RKO (cell line): Measurements from ENCODE around the gene RHOG.
"Not testable (repeated sequence)": the region's sequence is repeated elsewhere in the genome, so short reads cannot be mapped to it uniquely, and the experiment has no call there.

Experiments used
- DNase-seq: peaks from one replicate; pipeline ENCODE4 v3.0.0-alpha.2; 2016; ENCODE audit warnings: low spot score

The RHOG gene

GRCh38 chr11:3834349-3834663 lies 6.5 kb downstream of the RHOG start:
- no peak for DNase-seq

GRCh38 chr11:3833449-3833848 lies 7.3 kb downstream of the RHOG start:
- DNase-seq = no peak

- no peak for DNase-seq
These were observed 7.9 kb downstream of the RHOG start for GRCh38 chr11:3832816-3833215.

DNA sequence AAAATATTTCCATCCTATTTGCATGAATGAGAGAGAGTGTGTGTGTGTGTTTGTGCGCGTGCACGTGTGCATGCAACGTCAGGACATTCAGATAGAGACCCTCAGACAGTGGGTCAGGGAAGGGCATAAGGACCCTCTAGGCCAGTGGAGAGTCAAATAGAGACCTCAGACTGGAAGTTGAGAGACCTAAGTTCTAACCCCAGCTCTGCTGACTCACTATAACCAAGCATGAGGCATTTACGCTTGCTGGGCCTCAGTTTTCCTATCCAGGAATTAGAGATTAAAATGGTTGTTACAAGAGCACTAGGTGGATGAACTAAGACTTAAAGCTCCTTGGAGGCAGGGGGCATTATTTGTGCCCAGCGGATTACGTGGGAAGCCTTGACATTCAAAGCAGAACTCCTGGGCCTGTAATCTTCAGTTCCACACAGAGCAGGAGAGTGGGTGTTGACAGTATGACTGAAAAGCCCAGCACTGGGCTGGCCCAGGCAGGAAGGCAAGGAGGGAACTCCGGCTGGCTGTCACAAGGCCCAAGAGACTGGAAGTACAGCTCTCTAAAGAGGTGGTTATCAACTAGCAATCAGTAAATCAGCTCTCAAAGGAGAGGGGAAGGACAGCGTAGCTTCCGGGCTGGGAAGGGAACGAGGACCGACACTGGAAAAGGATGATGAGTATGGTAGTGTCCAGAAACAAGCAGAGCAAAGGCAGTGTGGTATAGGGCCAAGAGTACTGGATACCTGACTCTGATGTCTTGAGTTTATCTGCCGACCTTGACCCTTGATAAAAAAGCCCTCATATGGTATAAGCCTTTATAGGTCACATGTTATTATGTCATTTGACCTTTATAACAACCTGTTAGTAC lies 9.2 kb downstream of the RHOG start:
- no peak for DNase-seq

- no peak for DNase-seq
These were observed 10.0 kb downstream of the RHOG start for GRCh38 chr11:3830730-3831129.

GRCh38 chr11:3830088-3830487 lies 10.7 kb downstream of the RHOG start:
- DNase-seq = no peak

DNA sequence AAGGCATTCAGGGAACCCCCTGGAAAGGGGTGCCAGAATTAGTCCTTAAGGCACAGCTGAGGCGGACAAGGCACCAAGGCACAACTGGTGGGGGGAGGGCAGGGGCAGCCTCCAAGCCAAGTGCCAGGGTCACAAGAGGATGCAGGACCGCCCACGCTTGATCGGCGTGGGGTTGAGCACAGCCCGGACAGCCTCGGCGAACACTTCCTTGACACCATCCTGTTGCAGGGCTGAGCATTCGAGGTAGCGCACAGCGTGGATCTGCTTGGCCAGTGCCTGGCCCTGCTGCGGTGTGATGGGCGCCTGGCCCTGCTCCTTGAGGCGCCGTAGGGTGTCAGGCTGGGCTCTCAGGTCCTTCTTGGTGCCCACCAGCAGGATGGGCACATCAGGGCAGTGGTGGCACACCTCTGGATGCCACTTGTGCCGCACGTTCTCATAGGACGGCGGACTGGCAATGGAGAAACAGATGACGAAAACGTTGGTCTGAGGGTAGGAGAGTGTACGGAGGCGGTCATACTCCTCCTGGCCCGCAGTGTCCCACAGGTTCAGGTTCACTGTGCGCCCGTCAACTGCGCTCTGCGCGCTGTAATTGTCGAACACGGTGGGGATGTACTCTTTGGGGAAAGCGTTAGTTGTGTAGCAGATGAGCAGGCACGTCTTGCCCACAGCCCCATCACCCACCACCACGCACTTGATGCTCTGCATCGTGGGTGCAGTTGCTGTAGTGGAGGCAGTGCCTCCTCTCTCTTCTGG lies 13.1 kb downstream of the RHOG start:
- DNase-seq = no peak

DNA sequence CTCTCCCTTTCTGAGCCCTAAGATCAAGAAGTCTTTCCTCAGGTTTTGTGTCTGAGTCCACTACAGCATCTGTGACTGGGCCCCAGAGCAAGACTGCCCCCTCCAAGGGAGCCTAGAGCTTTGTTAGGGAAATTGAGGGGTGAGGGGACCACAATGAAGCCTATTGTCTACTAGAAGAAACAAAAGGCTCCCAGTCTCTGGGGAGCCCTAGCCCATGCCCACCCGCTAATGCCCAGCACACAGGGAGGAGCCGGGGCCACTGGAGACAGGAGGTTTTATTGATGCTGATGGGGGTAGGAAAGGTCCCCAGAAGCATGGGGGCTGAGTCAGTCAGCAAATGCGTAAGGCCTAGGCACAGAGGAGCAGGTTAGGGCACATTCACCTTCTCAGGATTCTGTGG lies 14.0 kb downstream of the RHOG start:
- no peak for DNase-seq

- DNase-seq = no peak
These were observed 15.1 kb downstream of the RHOG start for GRCh38 chr11:3825473-3826154.

- peak; percentile 58 for DNase-seq
These were observed 15.9 kb downstream of the RHOG start for GRCh38 chr11:3824714-3825472.

- DNase-seq = no peak
These were observed 16.8 kb downstream of the RHOG start for GRCh38 chr11:3823762-3824506.

GRCh38 chr11:3823303-3823702 lies 17.5 kb downstream of the RHOG start:
- no peak for DNase-seq

GRCh38 chr11:3822312-3822711 lies 18.4 kb downstream of the RHOG start:
- no peak for DNase-seq

- no peak for DNase-seq
These were observed 19.8 kb downstream of the RHOG start for GRCh38 chr11:3820971-3821370.

DNA sequence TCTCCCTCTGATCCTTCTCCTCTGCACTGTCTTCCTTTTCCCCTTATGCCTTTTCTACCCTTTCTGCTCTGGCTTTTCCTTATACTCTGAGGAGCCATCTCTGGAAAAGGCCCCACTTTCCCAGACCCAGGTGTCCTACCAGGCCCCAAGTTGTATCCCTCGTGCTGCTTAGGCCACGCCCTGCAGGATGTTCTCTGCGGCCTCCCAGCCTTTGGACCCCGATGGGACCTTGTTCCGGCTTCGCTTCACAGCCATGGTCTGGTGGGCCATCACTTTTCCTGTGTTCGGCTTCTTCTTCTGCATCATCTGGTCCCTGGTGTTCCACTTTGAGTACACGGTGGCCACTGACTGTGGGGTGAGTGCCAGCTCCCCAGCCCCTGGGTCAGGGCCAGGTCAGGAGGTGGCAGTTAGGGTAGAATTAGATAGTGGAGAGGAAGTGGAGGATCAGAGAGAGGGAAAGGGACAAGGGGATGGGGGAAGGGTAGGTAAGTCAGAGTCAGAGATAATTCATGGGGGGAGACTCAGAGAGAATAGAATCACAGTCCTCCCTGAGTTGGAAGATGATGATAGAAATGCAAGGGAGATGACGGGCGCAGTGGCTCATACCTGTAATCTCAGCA lies 23.5 kb downstream of the RHOG start:
- DNase-seq = no peak

DNA sequence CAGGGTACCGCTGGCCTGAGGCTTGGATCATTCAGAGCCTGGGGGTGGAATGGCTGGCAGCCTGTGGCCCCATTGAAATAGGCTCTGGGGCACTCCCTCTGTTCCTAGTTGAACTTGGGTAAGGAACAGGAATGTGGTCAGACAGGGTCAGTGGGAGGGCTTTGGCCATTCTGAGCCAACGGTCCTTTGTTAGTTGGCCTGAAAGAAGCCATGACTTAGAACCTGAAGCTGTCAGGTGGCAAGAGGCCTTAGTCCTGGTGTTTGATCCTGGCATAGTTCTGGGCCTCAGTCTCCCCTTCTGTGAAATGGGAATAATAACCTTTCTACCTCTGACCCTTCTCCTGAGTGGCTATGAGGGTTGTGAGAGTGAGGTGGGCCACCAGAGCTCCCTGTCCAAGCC lies 24.1 kb downstream of the RHOG start:
- DNase-seq = no peak

DNA sequence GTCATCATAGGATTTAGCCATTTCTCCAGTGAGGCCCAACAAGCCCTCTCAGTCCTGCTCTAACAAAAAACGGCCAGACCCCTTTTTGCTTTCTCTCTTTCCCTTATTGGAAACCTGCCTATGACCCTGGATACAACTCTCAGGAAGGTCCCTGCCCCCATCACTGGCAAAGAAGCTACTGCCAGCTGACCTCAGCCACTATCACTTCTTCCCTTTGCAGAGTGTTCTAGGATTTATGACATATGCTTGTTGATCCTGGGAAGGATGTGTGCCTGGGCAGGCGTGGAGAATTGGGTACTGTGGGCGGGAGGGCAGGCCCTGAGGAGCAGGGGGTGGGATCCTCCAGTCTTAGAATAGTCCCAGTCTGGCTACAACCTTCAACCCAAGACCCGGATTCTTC lies 24.9 kb downstream of the RHOG start:
- no peak for DNase-seq

GRCh38 chr11:3814832-3815231 lies 25.9 kb downstream of the RHOG start:
- DNase-seq = not testable (repeated sequence)

GRCh38 chr11:3810951-3811350 lies 29.8 kb downstream of the RHOG start:
- DNase-seq = no peak

DNA sequence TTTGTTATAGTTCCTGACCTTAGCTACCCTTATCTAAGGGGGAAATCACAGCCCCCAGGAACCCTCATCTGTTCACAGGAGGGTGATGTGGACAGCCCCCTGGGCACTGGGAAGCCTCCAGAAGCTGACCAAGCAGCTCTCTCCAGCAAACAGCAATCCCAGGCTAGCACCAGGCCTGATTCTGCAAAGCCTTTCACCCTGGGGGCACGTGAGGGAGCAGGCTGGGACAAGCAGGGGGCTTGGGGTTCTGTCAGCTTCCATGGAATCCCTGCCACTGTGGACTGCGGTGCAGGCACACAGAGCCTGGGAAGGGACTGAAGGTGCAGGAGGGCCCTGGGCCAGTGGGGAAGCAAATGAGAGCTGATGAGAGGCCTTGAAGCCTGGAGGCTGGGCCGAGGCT lies 30.3 kb downstream of the RHOG start:
- no peak for DNase-seq

- no peak for DNase-seq
These were observed 31.2 kb downstream of the RHOG start for GRCh38 chr11:3809624-3809928.
